GM12873 (cell line): ENCODE measurements around the gene RBMS3.

Experiments used
- TF ChIP-seq, protein P1 (sequence below): IDR thresholded peaks from 2 replicates; pipeline ENCODE4 v1.5.1; 2012; ENCODE audit warnings: low read depth, mild to moderate bottlenecking, moderate library complexity, low read length, control low read depth; ENCODE audit not compliant: insufficient read depth; ENCODE audit errors: missing control alignments

RBMS3 gene

DNA sequence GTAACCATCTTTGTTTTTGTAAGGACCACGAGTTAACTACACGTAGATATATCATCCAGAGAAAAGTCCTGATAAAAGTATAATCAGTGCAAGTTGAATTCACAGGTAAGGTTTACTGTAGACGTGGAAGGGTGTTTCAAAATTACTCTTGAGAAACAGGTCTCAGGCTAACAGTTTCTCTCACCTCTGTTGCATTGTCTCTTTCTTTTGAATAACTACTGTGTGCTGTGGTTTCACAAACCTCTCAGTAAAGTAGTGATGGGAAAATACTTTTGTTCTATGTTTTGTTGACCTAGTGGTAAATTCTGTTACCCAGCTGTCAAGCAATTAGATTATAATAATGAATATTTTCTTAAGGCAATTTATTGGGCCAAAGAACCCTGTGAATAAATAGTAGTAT lies 75.2 kb downstream of the RBMS3 start:
- TF ChIP-seq, protein P1, sequence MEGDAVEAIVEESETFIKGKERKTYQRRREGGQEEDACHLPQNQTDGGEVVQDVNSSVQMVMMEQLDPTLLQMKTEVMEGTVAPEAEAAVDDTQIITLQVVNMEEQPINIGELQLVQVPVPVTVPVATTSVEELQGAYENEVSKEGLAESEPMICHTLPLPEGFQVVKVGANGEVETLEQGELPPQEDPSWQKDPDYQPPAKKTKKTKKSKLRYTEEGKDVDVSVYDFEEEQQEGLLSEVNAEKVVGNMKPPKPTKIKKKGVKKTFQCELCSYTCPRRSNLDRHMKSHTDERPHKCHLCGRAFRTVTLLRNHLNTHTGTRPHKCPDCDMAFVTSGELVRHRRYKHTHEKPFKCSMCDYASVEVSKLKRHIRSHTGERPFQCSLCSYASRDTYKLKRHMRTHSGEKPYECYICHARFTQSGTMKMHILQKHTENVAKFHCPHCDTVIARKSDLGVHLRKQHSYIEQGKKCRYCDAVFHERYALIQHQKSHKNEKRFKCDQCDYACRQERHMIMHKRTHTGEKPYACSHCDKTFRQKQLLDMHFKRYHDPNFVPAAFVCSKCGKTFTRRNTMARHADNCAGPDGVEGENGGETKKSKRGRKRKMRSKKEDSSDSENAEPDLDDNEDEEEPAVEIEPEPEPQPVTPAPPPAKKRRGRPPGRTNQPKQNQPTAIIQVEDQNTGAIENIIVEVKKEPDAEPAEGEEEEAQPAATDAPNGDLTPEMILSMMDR = no peak

DNA sequence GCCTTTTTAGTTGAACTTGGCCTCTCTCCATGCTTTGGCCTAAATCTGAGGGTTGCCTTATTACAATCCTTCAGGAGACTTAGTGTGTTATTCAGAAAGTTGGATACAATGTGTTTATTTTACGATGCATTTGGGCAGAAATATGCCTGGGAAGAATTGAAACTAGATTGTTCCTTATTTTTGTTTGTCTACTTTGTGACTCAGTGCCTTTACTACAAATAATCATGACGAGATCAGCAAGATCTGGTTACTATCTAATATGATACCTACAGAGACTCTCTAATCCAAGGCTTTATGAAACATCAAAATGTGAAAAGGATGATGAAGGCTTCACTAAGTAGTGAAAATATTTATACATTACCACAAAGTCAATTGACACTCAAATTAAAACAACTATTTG lies 82.2 kb downstream of the RBMS3 start:
- TF ChIP-seq, protein P1 = no peak

DNA sequence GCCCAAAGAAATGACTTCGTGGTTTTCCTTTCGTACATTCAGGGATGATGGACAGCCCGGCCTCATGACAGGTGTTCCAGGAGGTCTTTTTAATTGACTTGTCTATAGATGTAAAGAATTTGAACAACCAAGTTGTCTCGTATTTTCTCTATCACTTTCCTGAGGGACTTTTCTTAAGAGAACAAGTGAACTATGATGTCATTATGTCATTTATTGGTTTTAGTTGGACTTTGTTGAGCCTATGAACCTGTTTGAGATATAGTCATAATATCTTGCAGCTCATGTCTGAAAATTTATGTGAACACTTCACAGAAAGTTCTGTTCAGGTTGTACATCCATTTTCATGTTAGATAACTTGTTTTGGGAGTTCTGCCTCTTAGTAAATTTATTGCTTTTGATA lies 89.2 kb downstream of the RBMS3 start:
- TF ChIP-seq, protein P1 = no peak

DNA sequence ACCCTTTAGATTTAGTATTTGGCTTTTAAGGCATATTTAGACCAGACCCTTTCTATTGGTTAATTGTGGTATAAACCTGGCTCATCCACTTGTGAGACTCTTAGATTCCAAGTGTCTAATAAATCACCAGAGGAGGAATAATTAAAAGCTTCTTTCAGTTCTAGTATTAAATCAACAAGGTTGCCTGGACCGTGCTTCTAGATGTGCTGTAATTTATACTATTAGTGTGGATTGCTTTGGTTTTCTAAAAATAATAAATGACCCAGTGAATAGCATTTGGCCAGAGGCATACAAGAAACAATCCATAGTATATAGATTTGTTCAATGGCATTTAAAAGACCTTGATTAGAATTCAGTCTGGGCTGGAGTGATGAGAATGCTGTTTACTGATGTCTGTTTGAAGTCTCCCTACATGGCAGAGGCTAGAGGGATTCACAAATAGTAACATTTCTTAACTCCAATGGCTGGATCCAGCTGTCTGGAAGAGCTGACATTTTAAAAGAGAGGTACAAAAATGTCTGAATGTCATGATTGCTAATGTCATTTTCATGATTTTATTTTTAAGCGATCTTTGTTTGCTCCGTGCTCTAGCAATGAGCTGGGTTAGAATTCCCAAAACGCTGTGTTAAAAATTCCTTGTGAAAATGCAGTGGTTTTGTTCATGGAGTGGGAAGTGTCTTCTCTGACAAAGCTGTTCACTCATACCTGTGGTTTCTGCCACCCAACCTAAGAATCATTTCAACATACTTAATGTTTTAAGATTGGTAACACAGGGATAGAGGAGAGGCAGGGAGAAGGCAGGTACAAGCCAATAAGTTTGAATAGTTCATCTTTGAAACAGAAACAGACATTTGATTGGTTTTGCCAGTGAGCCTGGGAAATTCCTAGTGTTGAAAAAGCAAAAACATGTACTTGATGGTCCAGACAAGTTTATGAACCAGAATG lies 89.9 kb downstream of the RBMS3 start:
- TF ChIP-seq, protein P1 = no peak

DNA sequence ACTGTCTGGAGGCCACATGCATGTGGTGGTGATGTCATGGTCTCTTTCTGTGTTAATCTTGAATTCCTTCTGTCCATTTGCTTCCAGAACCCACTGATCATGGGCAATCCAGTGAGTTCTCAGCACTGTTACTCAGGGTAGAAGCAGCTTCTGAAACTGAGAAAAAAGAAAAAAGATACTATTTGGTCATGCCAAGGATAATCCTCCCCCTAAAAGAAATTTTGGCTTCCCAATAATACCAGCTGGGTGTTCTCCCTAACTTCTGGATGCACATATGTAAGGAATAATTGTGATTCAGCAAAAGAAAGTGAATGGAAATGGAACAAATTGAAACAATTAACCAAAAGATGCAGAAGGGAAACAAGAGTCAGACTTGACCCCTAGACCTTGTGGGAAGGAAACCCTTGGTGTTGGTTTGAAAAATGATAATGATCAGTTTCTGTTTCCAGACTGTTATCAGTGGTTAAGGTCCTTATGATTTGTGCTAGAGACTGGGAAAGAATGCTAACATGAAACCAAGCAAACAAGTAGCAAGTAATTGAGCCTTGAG lies 92.3 kb downstream of the RBMS3 start:
- TF ChIP-seq, protein P1 = no peak

DNA sequence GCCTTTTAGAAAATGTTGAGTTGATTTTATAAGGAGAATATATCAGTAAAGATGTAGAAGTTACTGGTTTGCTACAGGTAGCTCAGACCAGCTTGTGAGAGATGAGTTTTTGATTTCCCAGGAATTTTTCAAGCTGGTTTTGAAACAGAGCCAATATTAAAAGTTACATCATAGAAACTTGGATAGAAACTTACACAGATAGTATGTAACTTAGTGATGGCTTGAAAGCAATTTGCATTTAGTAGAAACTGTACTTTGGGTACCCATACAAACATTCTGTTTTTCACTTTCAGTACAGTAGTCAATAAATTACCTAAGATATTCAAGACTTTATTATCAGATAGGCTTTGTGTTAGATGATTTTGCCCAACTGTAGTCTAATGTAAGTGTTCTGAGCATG lies 93.4 kb downstream of the RBMS3 start:
- TF ChIP-seq, protein P1 = no peak

DNA sequence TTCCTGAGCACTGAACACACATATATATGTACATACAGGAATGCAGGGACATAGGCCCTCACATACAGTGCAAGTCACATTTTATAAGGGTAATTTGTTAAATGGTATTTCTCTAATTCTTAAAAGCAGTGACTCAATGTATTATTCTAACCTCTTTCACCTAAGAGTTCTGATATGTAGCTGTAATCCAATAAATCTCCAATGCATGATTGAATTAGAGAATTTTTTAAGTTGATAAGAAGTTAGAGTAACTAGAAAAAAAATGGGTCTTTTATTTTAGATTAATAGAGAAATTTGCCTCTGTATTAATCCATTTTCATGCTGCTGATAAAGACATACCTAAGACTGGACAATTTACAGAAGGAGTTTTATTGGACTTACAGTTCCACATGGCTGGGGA lies 98.2 kb downstream of the RBMS3 start:
- TF ChIP-seq, protein P1 = no peak
